ENCODE data around the gene RFT1. TPM values are rescaled to one million over a fixed set of nuclear protein-coding genes. Genes with fewer than 3 reads are reported as not detected.

RFT1 gene
- total RNA-seq, 1 experiment from 2014 or later, result 33.6 TPM

- H3K79me2 ChIP-seq (ENCODE audit: insufficient read depth, low read length), result no peaks in the 10 kb centered on the region
- no peaks in the 10 kb centered on the region for H4K20me1 ChIP-seq (ENCODE audit: insufficient read depth)
- H3K4me2 ChIP-seq (ENCODE audit: low read length), result no peak overlapping the region
- RAD21 ChIA-PET (ENCODE audit: low non-redundant PET in 1 of 2, low total read pairs in 2 of 2, uncharacterized antibody in 2 of 2, unreplicated experiment in 2 of 2), result no interaction called here
- ATAC-seq, result no peak
- H2AFZ ChIP-seq (ENCODE audit: low read depth, low read length, poor library complexity, severe bottlenecking), result no peak overlapping the region
- no peak for DNase-seq (ENCODE audit: low read depth, low spot score)
- TF ChIP-seq RAD21 (IDR thresholded peaks at IDR 0.05; ENCODE audit: low read depth), result no peak
- no peak for TF ChIP-seq FOSL1 (IDR thresholded peaks at IDR 0.05; ENCODE audit: low read depth)
- 0 out of 6 replicates have a peak, but pooled peaks of 1 of the 3 experiments have one; percentile 7 for TF ChIP-seq CTCF (IDR thresholded peaks at IDR 0.05 in 2 of 3, conservative IDR thresholded peaks at IDR 0.05 in 1 of 3; ENCODE audit: borderline replicate concordance in 1 of 3, insufficient read depth in 1 of 3, low read depth in 2 of 3, low read length in 2 of 3)
- no peak for TF ChIP-seq SRF (IDR thresholded peaks at IDR 0.05; ENCODE audit: low read depth)
- POLR2A ChIA-PET, result no interaction called here
- H3K4me3 ChIP-seq (replicated peaks in 1 of 2; ENCODE audit: low read depth in 1 of 2, low read length in 2 of 2), result no peak overlapping the region
- H3K9ac ChIP-seq (ENCODE audit: low read length), result no peak overlapping the region
- CTCF ChIA-PET, result no interaction called here
- H3K4me1 ChIP-seq (ENCODE audit: control insufficient read depth in 1 of 2, insufficient read depth in 2 of 2, low read length in 2 of 2), result peaks cover 6 to 16% of the 10 kb centered on the region in 2 experiments; a peak in 3 of 4 replicates
- no peaks in the 10 kb centered on the region for H3K9me3 ChIP-seq (ENCODE audit: control insufficient read depth in 1 of 2, insufficient read depth in 1 of 2, low read depth in 1 of 2, low read length in 2 of 2)
- no peaks in the 10 kb centered on the region for H3K36me3 ChIP-seq (ENCODE audit: control insufficient read depth in 1 of 2, insufficient read depth in 2 of 2, low read length in 2 of 2)
- intact Hi-C loops (cut with micrococcal nuclease), result loop anchor here (10.0 kb wide), 2 partner anchors 140 to 600 kb away; no protein-coding TSS in a partner anchor
- H3K27me3 ChIP-seq (ENCODE audit: insufficient read depth, low read length), result no peaks in the 10 kb centered on the region
- BruUV-seq (replicated peaks), result no TSS peak
- no peaks in the 10 kb centered on the region for H3K9me2 ChIP-seq (ENCODE audit: insufficient read depth)
- H3K27ac ChIP-seq (ENCODE audit: low read depth, low read length), result no peak overlapping the region
These were observed 55.9 kb downstream of the RFT1 start for GRCh38 chr3:53074366-53074696.

- BruUV-seq (replicated peaks), result no TSS peak
- no peaks in the 10 kb centered on the region for H3K27me3 ChIP-seq (ENCODE audit: insufficient read depth, low read length)
- no peaks in the 10 kb centered on the region for H3K9me3 ChIP-seq (ENCODE audit: control insufficient read depth in 1 of 2, insufficient read depth in 1 of 2, low read depth in 1 of 2, low read length in 2 of 2)
- peak overlapping the region; percentile 53; the same call in 1 of the 2 replicates for H3K9ac ChIP-seq (ENCODE audit: low read length)
- no peaks in the 10 kb centered on the region for H4K20me1 ChIP-seq (ENCODE audit: insufficient read depth)
- ChIA-PET POLR2A (no interaction called here), CTCF (interaction anchor here (1.3 kb wide), 1 partner anchor 167 kb away, joined by 3 read pairs; no protein-coding TSS in a partner anchor), RAD21 (ENCODE audit: low non-redundant PET in 1 of 2, low total read pairs in 2 of 2, uncharacterized antibody in 2 of 2, unreplicated experiment in 2 of 2) (no interaction called here)
- H3K36me3 ChIP-seq (ENCODE audit: control insufficient read depth in 1 of 2, insufficient read depth in 2 of 2, low read length in 2 of 2), result no peaks in the 10 kb centered on the region
- ATAC-seq (no peak; the same call in 1 of the 2 replicates), DNase-seq (ENCODE audit: low read depth, low spot score) (no peak)
- H2AFZ ChIP-seq (ENCODE audit: low read depth, low read length, poor library complexity, severe bottlenecking), result peak overlapping the region; percentile 70
- peak overlapping the region; percentile 98 for H3K4me2 ChIP-seq (ENCODE audit: low read length)
- TF ChIP-seq EZH2 (IDR thresholded peaks at IDR 0.05) (no peak), CEBPB (IDR thresholded peaks at IDR 0.05; ENCODE audit: low read depth) (no peak), ATF3 (IDR thresholded peaks at IDR 0.05) (no peak), SP1 (IDR thresholded peaks at IDR 0.05; ENCODE audit: low read depth) (no peak), ZBTB33 (IDR thresholded peaks at IDR 0.05; ENCODE audit: extremely low read depth, insufficient replicate concordance, low read length) (no peak)
- H3K9me2 ChIP-seq (ENCODE audit: insufficient read depth), result no peaks in the 10 kb centered on the region
- H3K27ac ChIP-seq (ENCODE audit: low read depth, low read length), result peak overlapping the region; percentile 47; the same call in 1 of the 2 replicates
- intact Hi-C loops (cut with micrococcal nuclease), result loop anchor here (10.0 kb wide), 2 partner anchors 139 to 599 kb away; no protein-coding TSS in a partner anchor
- peaks cover 6 to 16% of the 10 kb centered on the region in 2 experiments; a peak in 3 of 4 replicates for H3K4me1 ChIP-seq (ENCODE audit: control insufficient read depth in 1 of 2, insufficient read depth in 2 of 2, low read length in 2 of 2)
- no peaks in the 10 kb centered on the region for H3K79me2 ChIP-seq (ENCODE audit: insufficient read depth, low read length)
- peak overlapping the region in 1 of 2 experiments; percentile 62; a peak in 1 of 4 replicates for H3K4me3 ChIP-seq (replicated peaks in 1 of 2; ENCODE audit: low read depth in 1 of 2, low read length in 2 of 2)
These were observed 56.5 kb downstream of the RFT1 start for GRCh38 chr3:53073553-53074365.
